GM12874 (cell line): Measurements from ENCODE around the gene MESP1.

Source experiments
- CTCF ChIP-seq: IDR thresholded peaks from 2 replicates; pipeline ENCODE4 v1.5.1; 2011; ENCODE audit warnings: low read depth, mild to moderate bottlenecking, control low read depth, low read length, moderate library complexity; ENCODE audit not compliant: insufficient read depth

Gene MESP1

GRCh38 chr15:89753855-89754254 is 2.8 kb upstream of the MESP1 start:
- TF ChIP-seq CTCF: no peak

- TF ChIP-seq CTCF: no peak
Observed at GRCh38 chr15:89751748-89752147, 699 bp upstream of the MESP1 start.

- no peak for TF ChIP-seq CTCF
Observed at GRCh38 chr15:89749951-89750559, 994 bp downstream of the MESP1 start.

- TF ChIP-seq CTCF: no peak
Observed at GRCh38 chr15:89749526-89749925, 1.5 kb downstream of the MESP1 start.

- no peak for TF ChIP-seq CTCF
Observed at GRCh38 chr15:89749054-89749453, 2.0 kb downstream of the MESP1 start.

GRCh38 chr15:89747708-89748682 is 3.1 kb downstream of the MESP1 start:
- no peak for TF ChIP-seq CTCF

GRCh38 chr15:89746386-89746780 is 4.7 kb downstream of the MESP1 start:
- TF ChIP-seq CTCF: no peak
